Peyer's patch (tissue), 4 donors: ENCODE results near the gene UVRAG. TPM values are rescaled to one million over a fixed set of nuclear protein-coding genes. Genes with fewer than 3 reads are reported as not detected.
"Not testable (repeated sequence)": the region's sequence is repeated elsewhere in the genome, so short reads cannot be mapped to it uniquely, and the experiment has no call there.

Source experiments
- DNase-seq, 3 donors: peaks; one replicate each; pipeline ENCODE4 v3.0.0-alpha.2; 2017 to 2019
- H3K27ac ChIP-seq, 4 donors: fragments of 200-600 bp; sonication (generic); one replicate each; pipeline ENCODE4 v1.5.1; 2016 to 2019
- H3K27me3 ChIP-seq, 2 donors: fragments of 200-600 bp; sonication (generic); one replicate each; pipeline ENCODE4 v1.5.1; 2019
- H3K36me3 ChIP-seq, 3 donors: fragments of 200-600 bp; sonication (generic); one replicate each; pipeline ENCODE4 v1.5.1; 2016 to 2019
- H3K4me1 ChIP-seq, 4 donors: fragments of 200-600 bp; sonication (generic); one replicate each; pipeline ENCODE4 v1.5.1; 2016 to 2019
- H3K4me3 ChIP-seq, 4 donors: fragments of 200-600 bp; sonication (generic); 1 replicate in 3 of 4; 2 replicates in 1 of 4; pipeline ENCODE4 v1.5.1; 2016 to 2019; ENCODE audit warnings: mild to moderate bottlenecking in 1 of 4
- H3K9me3 ChIP-seq, 4 donors: fragments of 200-600 bp; sonication (generic); one replicate each; pipeline ENCODE4 v1.5.1; 2016 to 2019; ENCODE audit warnings: mild to moderate bottlenecking in 1 of 4
- CTCF ChIP-seq, 6 experiments: fragments of 450-650 bp in 4 of 6; fragments of 200-600 bp in 2 of 6; sonication (generic) in 1 of 6; IDR thresholded peaks; one replicate each; pipeline ENCODE4 v1.5.1; 2017 to 2019; ENCODE audit warnings: antibody characterized with exemption in 6 of 6, mild to moderate bottlenecking in 3 of 6, moderate library complexity in 1 of 6
- POLR2A ChIP-seq, 2 donors: fragments of 450-650 bp; IDR thresholded peaks; one replicate each; pipeline ENCODE4 v1.5.1; 2017; ENCODE audit warnings: antibody characterized with exemption in 2 of 2, mild to moderate bottlenecking in 2 of 2, moderate library complexity in 2 of 2
- total RNA-seq, 4 donors: library from RNA; depleted of rRNA; stranded (reverse); fragments of >200 nt; gene quantifications; one replicate each; pipeline ENCODE4 v1.1.0, GENCODE V29; 2016

UVRAG gene
- total RNA-seq, 4 donors from 2014 or later = 13.8 to 64.4 (median 22.1) TPM

GRCh38 chr11:75966537-75967287 is 151.7 kb downstream of the UVRAG start:
- TF ChIP-seq CTCF (IDR thresholded peaks at IDR 0.05) (no peak), POLR2A (IDR thresholded peaks at IDR 0.05) (no peak)
- Histone ChIP-seq H3K36me3 (no peaks in the 10 kb centered on the region), H3K4me1 (no peaks in the 10 kb centered on the region), H3K4me3 (no peak overlapping the region), H3K9me3 (no peaks in the 10 kb centered on the region), H3K27ac (no peak overlapping the region), H3K27me3 (no peaks in the 10 kb centered on the region)
- no peak for DNase-seq

- no peaks in the 10 kb centered on the region for H3K9me3 ChIP-seq
- no peaks in the 10 kb centered on the region for H3K36me3 ChIP-seq
- no peaks in the 10 kb centered on the region for H3K4me1 ChIP-seq
- H3K4me3 ChIP-seq = no peak overlapping the region
- TF ChIP-seq POLR2A (IDR thresholded peaks at IDR 0.05) = no peak
- no peak for TF ChIP-seq CTCF (IDR thresholded peaks at IDR 0.05)
- no peaks in the 10 kb centered on the region for H3K27me3 ChIP-seq
- no peak for DNase-seq
- no peak overlapping the region for H3K27ac ChIP-seq
These were observed 153.1 kb downstream of the UVRAG start for GRCh38 chr11:75968021-75968625.

- TF ChIP-seq CTCF (IDR thresholded peaks at IDR 0.05) = no peak
- TF ChIP-seq POLR2A (IDR thresholded peaks at IDR 0.05) = no peak
- H3K36me3 ChIP-seq = no peaks in the 10 kb centered on the region
- no peaks in the 10 kb centered on the region for H3K9me3 ChIP-seq
- no peak overlapping the region for H3K27ac ChIP-seq
- no peaks in the 10 kb centered on the region for H3K4me1 ChIP-seq
- H3K4me3 ChIP-seq = no peak overlapping the region
- no peak for DNase-seq
- H3K27me3 ChIP-seq = no peaks in the 10 kb centered on the region
These were observed 154.8 kb downstream of the UVRAG start for GRCh38 chr11:75969626-75970308.

GRCh38 chr11:75973710-75974109 is 158.7 kb downstream of the UVRAG start:
- not testable (repeated sequence) for H3K9me3 ChIP-seq, H3K36me3 ChIP-seq, H3K27ac ChIP-seq, H3K27me3 ChIP-seq, H3K4me1 ChIP-seq, DNase-seq, H3K4me3 ChIP-seq

GRCh38 chr11:75979075-75979474 is 164.1 kb downstream of the UVRAG start:
- DNase-seq, H3K4me1 ChIP-seq, H3K36me3 ChIP-seq, H3K9me3 ChIP-seq, H3K27ac ChIP-seq, H3K4me3 ChIP-seq, H3K27me3 ChIP-seq: not testable (repeated sequence)

GRCh38 chr11:75979479-75980027 is 164.5 kb downstream of the UVRAG start:
- DNase-seq, H3K4me3 ChIP-seq: not testable (repeated sequence)

GRCh38 chr11:75980031-75980430 is 165.0 kb downstream of the UVRAG start:
- Histone ChIP-seq H3K36me3 (no peaks in the 10 kb centered on the region), H3K4me1 (no peaks in the 10 kb centered on the region), H3K27ac (no peak overlapping the region), H3K27me3 (no peaks in the 10 kb centered on the region), H3K4me3 (no peak overlapping the region), H3K9me3 (no peaks in the 10 kb centered on the region)
- no peak for DNase-seq
- no peak for TF ChIP-seq POLR2A (IDR thresholded peaks at IDR 0.05)
- no peak for TF ChIP-seq CTCF (IDR thresholded peaks at IDR 0.05)

More at GRCh38 chr11:75979479-75980027, 164.5 kb downstream of the UVRAG start:
- not testable (repeated sequence) for H3K36me3 ChIP-seq, H3K27me3 ChIP-seq, H3K27ac ChIP-seq, H3K9me3 ChIP-seq, H3K4me1 ChIP-seq
